Stimulated activated CD4-positive, alpha-beta T cell treated with anti-CD3 and anti-CD28 coated beads, Interleukin-4, amount 100 ng/mL, for 48 hours (primary cell): ENCODE measurements around the gene NID1.
"Not testable (repeated sequence)": the region's sequence is repeated elsewhere in the genome, so short reads cannot be mapped to it uniquely, and the experiment has no call there.

Experiments used
- DNase-seq, 2 donors: peaks; one replicate each; pipeline ENCODE4 v3.0.0-alpha.2; 2020; ENCODE audit warnings: low read depth in 2 of 2

Gene NID1

GRCh38 chr1:235935235-235936225, 129.4 kb downstream of the NID1 start:
- no peak for DNase-seq

- no peak for DNase-seq
Measured at GRCh38 chr1:235933766-235934116, 131.1 kb downstream of the NID1 start.

- no peak for DNase-seq
Measured at GRCh38 chr1:235933017-235933765, 131.7 kb downstream of the NID1 start.

- no peak for DNase-seq
Measured at GRCh38 chr1:235932090-235932510, 132.8 kb downstream of the NID1 start.

GRCh38 chr1:235931171-235931738, 133.6 kb downstream of the NID1 start:
- no peak for DNase-seq

- no peak for DNase-seq
Measured at GRCh38 chr1:235930543-235930942, 134.3 kb downstream of the NID1 start.

- no peak for DNase-seq
Measured at GRCh38 chr1:235929216-235929615, 135.7 kb downstream of the NID1 start.

GRCh38 chr1:235928197-235928596, 136.7 kb downstream of the NID1 start:
- DNase-seq: no peak

GRCh38 chr1:235927551-235927950, 137.3 kb downstream of the NID1 start:
- not testable (repeated sequence) for DNase-seq
